ENCODE data around the gene RBPJ. TPM values are rescaled to one million over a fixed set of nuclear protein-coding genes. Genes with fewer than 3 reads are reported as not detected.

RBPJ gene
- total RNA-seq, 1 donor from 2014 or later, result 120 TPM

DNA sequence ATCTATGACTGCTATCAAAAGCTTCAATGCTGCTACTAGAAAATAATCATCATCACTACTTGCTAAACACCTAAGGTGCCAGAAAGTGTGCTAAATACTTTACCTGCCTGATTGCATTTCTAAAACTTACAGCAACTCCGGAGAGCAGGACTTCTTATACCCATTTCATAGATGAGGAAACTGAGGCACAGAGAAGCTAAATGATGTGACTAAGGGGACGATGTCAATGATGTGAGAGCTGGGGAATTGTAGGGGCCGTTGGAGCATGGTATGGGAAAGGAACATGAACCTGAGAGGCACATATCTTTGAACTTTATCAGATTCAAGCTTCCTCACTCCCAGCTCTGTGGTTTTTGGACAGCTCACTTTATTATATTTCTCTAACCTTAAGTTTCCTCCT, 130.8 kb downstream of the RBPJ start:
- no peaks in the 10 kb centered on the region for H3K36me3 Mint-ChIP-seq
- H3K9ac ChIP-seq, result no peak overlapping the region
- H3K27me3 Mint-ChIP-seq (ENCODE audit: insufficient read depth, low read depth), result peaks cover 4% of the 10 kb centered on the region
- DNase-seq (ENCODE audit: low spot score), result no peak
- TF ChIP-seq, protein P1, sequence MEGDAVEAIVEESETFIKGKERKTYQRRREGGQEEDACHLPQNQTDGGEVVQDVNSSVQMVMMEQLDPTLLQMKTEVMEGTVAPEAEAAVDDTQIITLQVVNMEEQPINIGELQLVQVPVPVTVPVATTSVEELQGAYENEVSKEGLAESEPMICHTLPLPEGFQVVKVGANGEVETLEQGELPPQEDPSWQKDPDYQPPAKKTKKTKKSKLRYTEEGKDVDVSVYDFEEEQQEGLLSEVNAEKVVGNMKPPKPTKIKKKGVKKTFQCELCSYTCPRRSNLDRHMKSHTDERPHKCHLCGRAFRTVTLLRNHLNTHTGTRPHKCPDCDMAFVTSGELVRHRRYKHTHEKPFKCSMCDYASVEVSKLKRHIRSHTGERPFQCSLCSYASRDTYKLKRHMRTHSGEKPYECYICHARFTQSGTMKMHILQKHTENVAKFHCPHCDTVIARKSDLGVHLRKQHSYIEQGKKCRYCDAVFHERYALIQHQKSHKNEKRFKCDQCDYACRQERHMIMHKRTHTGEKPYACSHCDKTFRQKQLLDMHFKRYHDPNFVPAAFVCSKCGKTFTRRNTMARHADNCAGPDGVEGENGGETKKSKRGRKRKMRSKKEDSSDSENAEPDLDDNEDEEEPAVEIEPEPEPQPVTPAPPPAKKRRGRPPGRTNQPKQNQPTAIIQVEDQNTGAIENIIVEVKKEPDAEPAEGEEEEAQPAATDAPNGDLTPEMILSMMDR (IDR thresholded peaks at IDR 0.05), result no peak
- TF ChIP-seq EZH2phosphoT487 (IDR thresholded peaks at IDR 0.05), result no peak
- no peak for TF ChIP-seq EZH2 (IDR thresholded peaks at IDR 0.05)
- peaks cover 15% of the 10 kb centered on the region for H3K9me3 Mint-ChIP-seq
- no peak overlapping the region for H3K4me3 Mint-ChIP-seq
- no peak overlapping the region for H3K27ac Mint-ChIP-seq
- H2AFZ ChIP-seq (replicated peaks), result no peak overlapping the region
- no peaks in the 10 kb centered on the region for H3K9me3 ChIP-seq (ENCODE audit: low read depth)
- no peaks in the 10 kb centered on the region for H3K4me1 ChIP-seq
- H3K79me2 ChIP-seq (ENCODE audit: low read depth), result no peaks in the 10 kb centered on the region
- H3F3A ChIP-seq (ENCODE audit: low read depth), result no peaks in the 10 kb centered on the region
- no peaks in the 10 kb centered on the region for H4K20me1 ChIP-seq (ENCODE audit: low read depth)
- peaks cover 8% of the 10 kb centered on the region for H3K4me1 Mint-ChIP-seq
- no peaks in the 10 kb centered on the region for H3K27me3 ChIP-seq
- no peak overlapping the region for H3K27ac ChIP-seq
- H3K4me3 ChIP-seq, result no peak overlapping the region
- H3K36me3 ChIP-seq, result peaks cover 2% of the 10 kb centered on the region
- no peak overlapping the region for H3K4me2 ChIP-seq

DNA sequence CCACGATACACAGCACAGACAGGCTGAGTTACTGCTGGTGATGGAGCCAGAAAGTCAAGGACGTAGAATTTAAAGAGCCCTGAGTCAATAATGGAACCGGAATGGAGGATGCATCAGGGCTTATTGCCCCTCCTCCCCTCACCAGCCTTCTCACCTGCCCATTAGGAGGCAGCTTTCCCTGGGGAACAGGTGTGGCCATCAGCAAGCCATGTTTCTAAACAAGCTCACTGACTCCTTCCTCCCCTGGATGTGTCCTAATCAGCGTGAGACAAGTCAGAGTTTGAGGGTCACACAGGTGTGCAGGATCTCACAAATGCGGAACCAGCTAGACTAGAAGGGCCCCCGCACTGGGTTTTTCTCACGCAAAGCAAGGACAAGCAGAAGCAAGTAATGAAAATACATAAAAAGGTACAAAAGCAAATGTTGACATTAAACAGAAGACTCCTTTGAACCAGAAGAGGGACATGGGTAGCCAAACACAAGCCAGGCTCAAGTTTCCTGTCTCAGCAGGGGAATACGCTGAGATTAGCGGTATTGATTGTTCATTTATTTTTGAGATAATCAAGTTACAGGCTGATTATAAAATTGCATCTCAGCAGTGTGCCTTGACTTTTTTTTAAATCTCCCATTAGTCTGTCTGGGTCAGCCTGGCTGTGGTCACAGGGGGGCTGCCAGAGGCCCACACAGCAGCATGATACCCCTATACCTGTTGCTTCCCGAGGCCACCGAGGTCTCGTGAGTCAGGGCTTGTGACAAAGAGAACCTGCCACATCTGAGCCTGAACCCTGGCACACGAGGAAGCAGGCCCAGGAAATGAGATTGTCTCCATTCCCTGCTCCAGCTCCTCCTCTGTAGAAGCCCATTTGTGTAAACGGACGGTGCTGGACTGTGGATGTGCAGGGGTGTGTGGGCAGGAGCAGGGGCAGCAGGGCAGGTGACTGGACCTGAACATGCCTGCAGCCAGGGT, 132.0 kb downstream of the RBPJ start:
- peaks cover 8% of the 10 kb centered on the region for H3K4me1 Mint-ChIP-seq
- Histone ChIP-seq H3K27ac (no peak overlapping the region), H3K9me3 (ENCODE audit: low read depth) (no peaks in the 10 kb centered on the region), H4K20me1 (ENCODE audit: low read depth) (no peaks in the 10 kb centered on the region), H3K4me1 (no peaks in the 10 kb centered on the region), H2AFZ (replicated peaks) (peak overlapping the region; percentile 69), H3F3A (ENCODE audit: low read depth) (no peaks in the 10 kb centered on the region), H3K4me3 (no peak overlapping the region), H3K27me3 (no peaks in the 10 kb centered on the region), H3K36me3 (no peaks in the 10 kb centered on the region), H3K9ac (no peak overlapping the region), H3K79me2 (ENCODE audit: low read depth) (no peaks in the 10 kb centered on the region), H3K4me2 (no peak overlapping the region)
- H3K36me3 Mint-ChIP-seq, result no peaks in the 10 kb centered on the region
- no peak overlapping the region for H3K4me3 Mint-ChIP-seq
- no peak for DNase-seq (ENCODE audit: low spot score)
- peaks cover 11% of the 10 kb centered on the region for H3K9me3 Mint-ChIP-seq
- TF ChIP-seq EZH2phosphoT487 (IDR thresholded peaks at IDR 0.05), result no peak
- TF ChIP-seq, protein P1 (IDR thresholded peaks at IDR 0.05), result no peak
- no peak for TF ChIP-seq EZH2 (IDR thresholded peaks at IDR 0.05)
- H3K27me3 Mint-ChIP-seq (ENCODE audit: insufficient read depth, low read depth), result peaks cover 4% of the 10 kb centered on the region
- no peak overlapping the region for H3K27ac Mint-ChIP-seq

DNA sequence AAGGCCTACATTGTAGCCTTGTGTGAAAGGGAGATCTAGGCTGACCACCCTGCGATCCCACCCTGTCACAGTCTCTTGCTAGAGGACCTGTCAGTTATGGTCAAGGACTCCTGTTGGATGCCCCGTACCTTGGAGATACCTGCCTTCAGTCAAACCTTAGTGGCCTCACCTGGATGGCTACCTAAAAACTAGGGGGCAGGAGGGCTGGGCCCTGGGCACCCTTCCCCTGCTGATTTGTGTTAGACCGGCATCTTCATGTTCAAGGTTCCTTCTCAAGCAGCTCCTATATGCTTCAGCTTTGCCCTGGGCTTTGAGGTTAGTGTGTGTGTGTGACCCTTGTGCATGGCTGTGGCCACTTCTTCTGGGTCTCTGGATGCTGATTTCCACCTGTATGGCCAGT, 134.1 kb downstream of the RBPJ start:
- H3K27me3 Mint-ChIP-seq (ENCODE audit: insufficient read depth, low read depth), result peaks cover 8% of the 10 kb centered on the region
- H3K9me3 Mint-ChIP-seq, result peaks cover 8% of the 10 kb centered on the region
- H3K4me3 Mint-ChIP-seq, result no peak overlapping the region
- Histone ChIP-seq H3K36me3 (no peaks in the 10 kb centered on the region), H3K79me2 (ENCODE audit: low read depth) (no peaks in the 10 kb centered on the region), H4K20me1 (ENCODE audit: low read depth) (no peaks in the 10 kb centered on the region), H3F3A (ENCODE audit: low read depth) (no peaks in the 10 kb centered on the region), H3K4me3 (no peak overlapping the region), H3K9ac (no peak overlapping the region), H3K9me3 (ENCODE audit: low read depth) (no peaks in the 10 kb centered on the region), H2AFZ (replicated peaks) (no peak overlapping the region), H3K4me2 (no peak overlapping the region), H3K27me3 (no peaks in the 10 kb centered on the region), H3K4me1 (no peaks in the 10 kb centered on the region), H3K27ac (no peak overlapping the region)
- peaks cover 11% of the 10 kb centered on the region for H3K4me1 Mint-ChIP-seq
- no peaks in the 10 kb centered on the region for H3K36me3 Mint-ChIP-seq
- no peak overlapping the region for H3K27ac Mint-ChIP-seq
- no peak for TF ChIP-seq EZH2 (IDR thresholded peaks at IDR 0.05)
- no peak for TF ChIP-seq EZH2phosphoT487 (IDR thresholded peaks at IDR 0.05)
- TF ChIP-seq, protein P1 (IDR thresholded peaks at IDR 0.05), result no peak
- no peak for DNase-seq (ENCODE audit: low spot score)
